OCI-LY3 (cell line): ENCODE results near the gene CAPRIN2.

Source experiments
- H2AFZ ChIP-seq: fragments of 200-600, 300-600 bp; shearing (Covaris generic); 2 replicates; pipeline ENCODE4 v1.6.0; 2014; ENCODE audit warnings: antibody characterized with exemption, low read depth, low read length
- H3K27ac ChIP-seq: fragments of 200-600, 300-600 bp; sonication (generic); 2 replicates; pipeline ENCODE4 v1.5.1; 2014; ENCODE audit warnings: mild to moderate bottlenecking, low read length, moderate library complexity, mixed read lengths
- H3K27me3 ChIP-seq: fragments of 200-600, 300-600 bp; sonication (generic); 2 replicates; pipeline ENCODE4 v1.6.1; 2014; ENCODE audit warnings: low read depth, low read length, mixed read lengths
- H3K36me3 ChIP-seq: fragments of 200-600, 300-600 bp; sonication (generic); replicated peaks from 2 replicates; pipeline ENCODE3; 2014; ENCODE audit warnings: low read depth, low read length, mixed read lengths
- H3K4me1 ChIP-seq: fragments of 300-600, 200-600 bp; sonication (generic); 2 replicates; pipeline ENCODE4 v1.6.1; 2014; ENCODE audit warnings: low read length, mixed read lengths
- H3K4me2 ChIP-seq: fragments of 200-600, 300-600 bp; sonication (generic); 2 replicates; pipeline ENCODE4 v1.6.1; 2014; ENCODE audit warnings: low read length, mixed read lengths
- H3K4me3 ChIP-seq: fragments of 300-600, 200-600 bp; sonication (generic); 2 replicates; pipeline ENCODE4 v1.5.1; 2014; ENCODE audit warnings: antibody characterized with exemption, mild to moderate bottlenecking, low read length, moderate library complexity
- H3K79me2 ChIP-seq: fragments of 300-600, 200-600 bp; shearing (Covaris generic); 2 replicates; pipeline ENCODE4 v1.6.1; 2014; ENCODE audit warnings: mild to moderate bottlenecking, low read length, mixed read lengths
- H3K9ac ChIP-seq: fragments of 300-600, 200-600 bp; shearing (Covaris generic); 2 replicates; pipeline ENCODE4 v1.6.0; 2014; ENCODE audit warnings: mild to moderate bottlenecking, low read length, moderate library complexity
- H3K9me3 ChIP-seq: fragments of 200-600, 300-600 bp; shearing (Covaris generic); 2 replicates; pipeline ENCODE4 v1.6.1; 2014; ENCODE audit warnings: low read length, mixed read lengths; ENCODE audit not compliant: insufficient read depth
- H4K20me1 ChIP-seq: fragments of 200-600, 300-600 bp; sonication (generic); 2 replicates; pipeline ENCODE4 v1.6.1; 2016; ENCODE audit warnings: low read length, mixed read lengths; ENCODE audit not compliant: insufficient read depth
- CTCF ChIP-seq: fragments of 200-600, 300-600 bp; sonication (generic); IDR thresholded peaks from 2 replicates; pipeline ENCODE4 v1.5.1; 2014; ENCODE audit warnings: antibody characterized with exemption, low read length, low read depth
- EZH2phosphoT487 ChIP-seq: fragments of 200-600 bp; shearing (Covaris generic); IDR thresholded peaks from 2 replicates; pipeline ENCODE4 v1.6.1; 2018; ENCODE audit warnings: antibody characterized with exemption, mixed run types, low read depth

The CAPRIN2 gene

GRCh38 chr12:30792648-30793499 is 38.1 kb upstream of the CAPRIN2 start:
- Histone ChIP-seq H3K9me3 (no peaks in the 10 kb centered on the region), H3K9ac (no peak overlapping the region), H3K4me2 (no peak overlapping the region), H4K20me1 (no peaks in the 10 kb centered on the region), H2AFZ (no peak overlapping the region), H3K79me2 (no peaks in the 10 kb centered on the region), H3K4me1 (no peaks in the 10 kb centered on the region), H3K4me3 (no peak overlapping the region), H3K36me3 (no peaks in the 10 kb centered on the region), H3K27ac (no peak overlapping the region), H3K27me3 (no peaks in the 10 kb centered on the region)
- TF ChIP-seq EZH2phosphoT487 (no peak), CTCF (no peak)

- Histone ChIP-seq H3K9me3 (no peaks in the 10 kb centered on the region), H4K20me1 (no peaks in the 10 kb centered on the region), H3K4me2 (no peak overlapping the region), H3K79me2 (no peaks in the 10 kb centered on the region), H3K4me3 (no peak overlapping the region), H3K36me3 (no peaks in the 10 kb centered on the region), H2AFZ (no peak overlapping the region), H3K27ac (no peak overlapping the region), H3K27me3 (no peaks in the 10 kb centered on the region), H3K9ac (no peak overlapping the region), H3K4me1 (no peaks in the 10 kb centered on the region)
- TF ChIP-seq CTCF (no peak), EZH2phosphoT487 (no peak)
These were observed 37.3 kb upstream of the CAPRIN2 start for GRCh38 chr12:30792085-30792484.

GRCh38 chr12:30788754-30789153 is 34.0 kb upstream of the CAPRIN2 start:
- TF ChIP-seq EZH2phosphoT487 (no peak), CTCF (no peak)
- no peaks in the 10 kb centered on the region for H3K9me3 ChIP-seq
- no peak overlapping the region for H3K4me3 ChIP-seq
- no peak overlapping the region for H3K27ac ChIP-seq
- no peaks in the 10 kb centered on the region for H3K27me3 ChIP-seq
- no peak overlapping the region for H2AFZ ChIP-seq
- no peaks in the 10 kb centered on the region for H3K79me2 ChIP-seq
- no peak overlapping the region for H3K9ac ChIP-seq
- no peak overlapping the region for H3K4me2 ChIP-seq
- no peaks in the 10 kb centered on the region for H4K20me1 ChIP-seq
- no peaks in the 10 kb centered on the region for H3K4me1 ChIP-seq
- H3K36me3 ChIP-seq: no peaks in the 10 kb centered on the region

GRCh38 chr12:30785630-30786029 is 30.9 kb upstream of the CAPRIN2 start:
- Histone ChIP-seq H3K27ac (no peak overlapping the region), H3K4me3 (no peak overlapping the region), H3K79me2 (no peaks in the 10 kb centered on the region), H3K4me2 (no peak overlapping the region), H3K9me3 (no peaks in the 10 kb centered on the region), H2AFZ (no peak overlapping the region), H3K36me3 (no peaks in the 10 kb centered on the region), H3K9ac (no peak overlapping the region), H3K27me3 (no peaks in the 10 kb centered on the region), H3K4me1 (no peaks in the 10 kb centered on the region), H4K20me1 (no peaks in the 10 kb centered on the region)
- no peak for TF ChIP-seq EZH2phosphoT487
- no peak for TF ChIP-seq CTCF
